Measurements from ENCODE around the gene HNRNPF. TPM values are rescaled to one million over a fixed set of nuclear protein-coding genes. Genes with fewer than 3 reads are reported as not detected.

HNRNPF gene
- total RNA-seq, 2 experiments from 2014 or later: 504 to 518 TPM

- H3K4me3 Mint-ChIP-seq: no peak overlapping the region
- CTCF ChIA-PET: interaction anchor here (0.8 to 4.4 kb wide), 4 partner anchors 16 to 153 kb away, joined by 3 to 17 read pairs (median 4); no protein-coding TSS in a partner anchor
- no peak overlapping the region for H3K27ac Mint-ChIP-seq
- intact Hi-C loops (cut with micrococcal nuclease): no loop called here
- H3K4me1 Mint-ChIP-seq (ENCODE audit: low read depth): peaks cover 19% of the 10 kb centered on the region
- no peaks in the 10 kb centered on the region for H3K36me3 Mint-ChIP-seq
- no peaks in the 10 kb centered on the region for H3K9me3 Mint-ChIP-seq
- POLR2A ChIA-PET: interaction anchor here (0.6 kb wide), 1 partner anchor 8 kb away, joined by 3 read pairs; no protein-coding TSS in a partner anchor
- no peak for DNase-seq
- H3K27me3 Mint-ChIP-seq: peaks cover 9% of the 10 kb centered on the region
Observed at GRCh38 chr10:43354330-43354635, 54.7 kb downstream of the HNRNPF start.

GRCh38 chr10:43353495-43354329, 55.3 kb downstream of the HNRNPF start:
- H3K36me3 Mint-ChIP-seq: no peaks in the 10 kb centered on the region
- no peak overlapping the region for H3K27ac Mint-ChIP-seq
- ChIA-PET POLR2A (interaction anchor here (0.6 kb wide), 1 partner anchor 9 kb away, joined by 3 read pairs; no protein-coding TSS in a partner anchor), CTCF (interaction anchor here (0.8 to 4.4 kb wide), 3 partner anchors 8 to 61 kb away, joined by 3 to 17 read pairs (median 4); no protein-coding TSS in a partner anchor)
- peaks cover 10% of the 10 kb centered on the region for H3K27me3 Mint-ChIP-seq
- no peak overlapping the region for H3K4me3 Mint-ChIP-seq
- H3K9me3 Mint-ChIP-seq: no peaks in the 10 kb centered on the region
- peaks cover 20% of the 10 kb centered on the region for H3K4me1 Mint-ChIP-seq (ENCODE audit: low read depth)
- DNase-seq: no peak
- intact Hi-C loops (cut with micrococcal nuclease): no loop called here

GRCh38 chr10:43352951-43353350, 56.0 kb downstream of the HNRNPF start:
- CTCF ChIA-PET: interaction anchor here (1.1 to 4.4 kb wide), 2 partner anchors 9 to 61 kb away, joined by 3 to 17 read pairs; no protein-coding TSS in a partner anchor
- Mint-ChIP-seq H3K27me3 (peaks cover 12% of the 10 kb centered on the region), H3K27ac (no peak overlapping the region), H3K4me3 (no peak overlapping the region), H3K9me3 (no peaks in the 10 kb centered on the region), H3K4me1 (ENCODE audit: low read depth) (peaks cover 28% of the 10 kb centered on the region), H3K36me3 (no peaks in the 10 kb centered on the region)
- DNase-seq: no peak
- intact Hi-C loops (cut with micrococcal nuclease): no loop called here
- POLR2A ChIA-PET: no interaction called here

- Mint-ChIP-seq H3K27ac (no peak overlapping the region), H3K36me3 (no peaks in the 10 kb centered on the region), H3K4me3 (no peak overlapping the region), H3K9me3 (no peaks in the 10 kb centered on the region), H3K4me1 (ENCODE audit: low read depth) (peaks cover 24% of the 10 kb centered on the region), H3K27me3 (peaks cover 12% of the 10 kb centered on the region)
- intact Hi-C loops (cut with micrococcal nuclease): no loop called here
- ChIA-PET CTCF (interaction anchor here (0.6 to 5.2 kb wide), 4 partner anchors 58 to 540 kb away, joined by 4 to 130 read pairs (median 4); no protein-coding TSS in a partner anchor), POLR2A (no interaction called here)
- no peak for DNase-seq
Observed at GRCh38 chr10:43351301-43351700, 57.7 kb downstream of the HNRNPF start.

- Mint-ChIP-seq H3K27me3 (peaks cover 12% of the 10 kb centered on the region), H3K9me3 (no peaks in the 10 kb centered on the region), H3K27ac (no peak overlapping the region), H3K4me1 (ENCODE audit: low read depth) (peaks cover 18% of the 10 kb centered on the region), H3K36me3 (no peaks in the 10 kb centered on the region), H3K4me3 (peak overlapping the region; percentile 32)
- ChIA-PET POLR2A (interaction anchor here (0.8 kb wide), 1 partner anchor 58 kb away, joined by 3 read pairs; no protein-coding TSS in a partner anchor), CTCF (interaction anchor here (0.7 to 5.2 kb wide), 3 partner anchors 58 to 112 kb away, joined by 3 to 130 read pairs (median 4); no protein-coding TSS in a partner anchor)
- no peak for DNase-seq
- intact Hi-C loops (cut with micrococcal nuclease): no loop called here
Observed at GRCh38 chr10:43350686-43351085, 58.3 kb downstream of the HNRNPF start.

- no peak for DNase-seq
- CTCF ChIA-PET: interaction anchor here (5.2 kb wide), 1 partner anchor 57 kb away, joined by 130 read pairs; no protein-coding TSS in a partner anchor
- peaks cover 17% of the 10 kb centered on the region for H3K4me1 Mint-ChIP-seq (ENCODE audit: low read depth)
- no peak overlapping the region for H3K27ac Mint-ChIP-seq
- intact Hi-C loops (cut with micrococcal nuclease): no loop called here
- no peaks in the 10 kb centered on the region for H3K36me3 Mint-ChIP-seq
- H3K27me3 Mint-ChIP-seq: peaks cover 12% of the 10 kb centered on the region
- no peaks in the 10 kb centered on the region for H3K9me3 Mint-ChIP-seq
- H3K4me3 Mint-ChIP-seq: peak overlapping the region; percentile 32
- POLR2A ChIA-PET: interaction anchor here (0.8 kb wide), 1 partner anchor 58 kb away, joined by 3 read pairs; no protein-coding TSS in a partner anchor
Observed at GRCh38 chr10:43350156-43350555, 58.8 kb downstream of the HNRNPF start.

- Mint-ChIP-seq H3K4me3 (no peak overlapping the region), H3K36me3 (no peaks in the 10 kb centered on the region), H3K27ac (no peak overlapping the region), H3K9me3 (no peaks in the 10 kb centered on the region), H3K27me3 (peaks cover 12% of the 10 kb centered on the region), H3K4me1 (ENCODE audit: low read depth) (peaks cover 16% of the 10 kb centered on the region)
- intact Hi-C loops (cut with micrococcal nuclease): loop anchor here (1.0 kb wide), 5 partner anchors 55 to 143 kb away; no protein-coding TSS in a partner anchor
- ChIA-PET POLR2A (interaction anchor here (0.9 to 1.7 kb wide), 2 partner anchors 49 to 56 kb away, joined by 3 to 6 read pairs; no protein-coding TSS in a partner anchor), CTCF (interaction anchor here (0.5 to 5.2 kb wide), 24 partner anchors 11 to 244 kb away, joined by 3 to 130 read pairs (median 4); no protein-coding TSS in a partner anchor)
- peak; percentile 92 for DNase-seq
Observed at GRCh38 chr10:43348511-43349312, 60.3 kb downstream of the HNRNPF start.

- Mint-ChIP-seq H3K9me3 (no peaks in the 10 kb centered on the region), H3K36me3 (no peaks in the 10 kb centered on the region), H3K4me1 (ENCODE audit: low read depth) (peaks cover 16% of the 10 kb centered on the region), H3K27me3 (peaks cover 12% of the 10 kb centered on the region), H3K27ac (no peak overlapping the region), H3K4me3 (no peak overlapping the region)
- CTCF ChIA-PET: interaction anchor here (0.6 to 5.2 kb wide), 18 partner anchors 10 to 177 kb away, joined by 3 to 130 read pairs (median 4); no protein-coding TSS in a partner anchor
- DNase-seq: no peak
- intact Hi-C loops (cut with micrococcal nuclease): loop anchor here (1.0 kb wide), 5 partner anchors 55 to 143 kb away; no protein-coding TSS in a partner anchor
- POLR2A ChIA-PET: interaction anchor here (1.7 kb wide), 1 partner anchor 55 kb away, joined by 6 read pairs; no protein-coding TSS in a partner anchor
Observed at GRCh38 chr10:43347997-43348396, 61.0 kb downstream of the HNRNPF start.

GRCh38 chr10:43344051-43344450, 64.9 kb downstream of the HNRNPF start:
- ChIA-PET CTCF (interaction anchor here (3.2 kb wide), 1 partner anchor 51 kb away, joined by 14 read pairs; no protein-coding TSS in a partner anchor), POLR2A (interaction anchor here (0.6 kb wide), 2 partner anchors 64 to 86 kb away, joined by 3 to 4 read pairs; no protein-coding TSS in a partner anchor)
- Mint-ChIP-seq H3K36me3 (no peaks in the 10 kb centered on the region), H3K9me3 (no peaks in the 10 kb centered on the region), H3K4me3 (no peak overlapping the region), H3K27me3 (peaks cover 3% of the 10 kb centered on the region), H3K4me1 (ENCODE audit: low read depth) (peaks cover 15% of the 10 kb centered on the region), H3K27ac (no peak overlapping the region)
- intact Hi-C loops (cut with micrococcal nuclease): no loop called here
- no peak for DNase-seq

- no peak for DNase-seq
- Mint-ChIP-seq H3K27me3 (no peaks in the 10 kb centered on the region), H3K4me3 (no peak overlapping the region), H3K9me3 (no peaks in the 10 kb centered on the region), H3K27ac (no peak overlapping the region), H3K36me3 (no peaks in the 10 kb centered on the region), H3K4me1 (ENCODE audit: low read depth) (peaks cover 8% of the 10 kb centered on the region)
- intact Hi-C loops (cut with micrococcal nuclease): no loop called here
- CTCF ChIA-PET: interaction anchor here (3.2 kb wide), 1 partner anchor 50 kb away, joined by 14 read pairs; no protein-coding TSS in a partner anchor
- POLR2A ChIA-PET: no interaction called here
Observed at GRCh38 chr10:43343126-43343525, 65.9 kb downstream of the HNRNPF start.

- Mint-ChIP-seq H3K4me3 (no peak overlapping the region), H3K9me3 (no peaks in the 10 kb centered on the region), H3K27me3 (no peaks in the 10 kb centered on the region), H3K36me3 (no peaks in the 10 kb centered on the region), H3K4me1 (ENCODE audit: low read depth) (peaks cover 5% of the 10 kb centered on the region), H3K27ac (no peak overlapping the region)
- POLR2A ChIA-PET: no interaction called here
- intact Hi-C loops (cut with micrococcal nuclease): no loop called here
- CTCF ChIA-PET: no interaction called here
- no peak for DNase-seq
Observed at GRCh38 chr10:43342279-43343125, 66.5 kb downstream of the HNRNPF start.
